Brain pericyte (primary cell): ENCODE data around the gene LAMTOR3.

Experiments
- DNase-seq: peaks from one replicate; pipeline ENCODE4 v3.0.0-alpha.2; 2012; ENCODE audit warnings: low read depth, low spot score

The LAMTOR3 gene

DNA sequence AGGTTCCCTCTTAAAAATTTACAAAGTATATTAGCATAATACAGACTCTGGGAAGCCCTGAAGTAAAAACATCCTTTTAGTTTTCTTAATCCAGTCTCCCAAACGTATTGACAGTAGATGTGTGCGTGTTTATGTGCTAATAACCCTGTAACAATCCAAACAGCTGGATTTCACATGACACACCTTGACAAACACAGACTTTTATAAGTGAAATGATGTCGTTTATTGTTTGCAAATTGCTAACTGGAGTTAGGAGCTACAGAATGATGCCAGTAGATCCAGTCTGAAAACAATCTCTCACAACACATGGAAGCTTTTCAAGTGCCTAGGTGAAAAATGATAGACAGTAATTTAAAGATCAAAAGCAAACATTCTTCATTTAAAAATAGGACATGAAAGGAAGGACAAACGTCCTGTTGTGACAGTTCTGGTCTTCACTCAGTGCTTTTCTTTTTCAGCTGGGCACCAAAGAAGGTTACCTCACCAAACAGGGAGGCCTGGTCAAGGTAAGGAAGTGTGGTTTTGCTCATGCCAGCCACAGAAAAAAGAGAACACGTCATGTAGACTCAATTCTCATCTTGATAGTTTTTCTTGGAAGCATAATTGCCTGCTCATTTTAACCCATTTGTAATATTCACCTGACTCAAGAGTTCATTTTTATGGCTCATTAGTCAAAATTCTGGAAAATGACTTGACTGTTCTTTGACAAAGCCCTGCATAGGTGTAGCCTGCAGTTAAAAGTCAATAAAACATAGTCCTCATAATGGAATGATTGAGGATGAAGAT, 32.9 kb downstream of the LAMTOR3 start:
- no peak for DNase-seq

GRCh38 chr4:99860521-99860920, 33.7 kb downstream of the LAMTOR3 start:
- no peak for DNase-seq

GRCh38 chr4:99859618-99860017, 34.6 kb downstream of the LAMTOR3 start:
- no peak for DNase-seq

DNA sequence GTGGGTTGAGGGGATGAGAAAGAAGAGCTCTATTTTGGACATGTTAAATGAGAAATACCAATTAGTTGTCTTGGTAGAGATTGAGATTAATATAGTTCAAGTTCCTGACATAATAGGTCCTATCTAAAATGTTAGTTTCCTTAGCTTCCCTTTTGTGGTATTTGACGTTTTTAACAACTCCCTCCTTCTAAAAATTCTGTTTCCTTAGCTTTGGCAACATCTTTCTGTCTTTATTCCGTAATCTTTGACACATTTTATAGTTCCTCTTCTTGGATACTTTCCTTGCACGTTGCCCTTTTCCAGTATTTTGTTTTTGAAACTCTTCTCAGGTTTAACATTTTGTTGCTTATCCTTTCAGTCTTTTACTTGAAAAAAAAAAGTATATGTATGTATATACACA, 36.9 kb downstream of the LAMTOR3 start:
- DNase-seq: no peak

DNA sequence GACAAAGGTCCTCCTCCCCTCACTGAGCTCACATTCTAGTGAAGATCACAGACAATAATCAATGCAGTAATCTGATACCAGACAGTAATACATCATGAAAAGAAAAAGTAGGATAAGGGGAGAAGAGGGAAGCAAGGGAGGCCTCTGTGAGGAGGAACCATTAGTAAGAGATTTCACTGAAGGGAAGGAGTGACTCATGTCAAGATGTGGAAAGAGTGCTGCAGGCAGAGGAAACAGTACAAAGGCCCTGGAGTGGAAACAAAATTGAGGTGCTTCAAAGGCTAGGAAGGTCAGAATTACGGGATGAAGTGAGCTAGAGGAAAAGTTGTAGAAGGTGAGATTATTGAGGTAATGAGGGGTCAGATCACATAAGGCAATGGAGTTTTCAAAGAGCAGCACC, 38.1 kb downstream of the LAMTOR3 start:
- no peak for DNase-seq

GRCh38 chr4:99855678-99856077, 38.5 kb downstream of the LAMTOR3 start:
- DNase-seq: no peak

GRCh38 chr4:99853999-99854398, 40.2 kb downstream of the LAMTOR3 start:
- no peak for DNase-seq

DNA sequence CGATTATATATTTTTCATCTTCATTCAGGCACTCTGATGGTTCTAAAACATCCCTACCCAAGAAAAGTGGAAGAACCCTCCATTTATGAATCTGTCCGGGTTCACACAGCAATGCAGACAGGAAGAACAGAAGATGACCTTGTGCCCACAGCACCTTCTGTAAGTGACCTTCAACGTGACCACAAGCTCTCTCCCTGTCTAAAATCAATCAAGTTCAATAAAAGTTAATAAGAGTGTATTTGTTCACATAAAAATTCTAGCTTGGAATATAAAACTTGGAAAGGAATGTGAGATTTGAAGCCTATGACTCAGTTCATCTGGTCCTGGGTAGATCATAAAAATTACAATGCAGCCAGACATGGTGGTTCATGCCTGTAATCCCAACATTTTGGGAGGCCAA, 41.0 kb downstream of the LAMTOR3 start:
- no peak for DNase-seq

DNA sequence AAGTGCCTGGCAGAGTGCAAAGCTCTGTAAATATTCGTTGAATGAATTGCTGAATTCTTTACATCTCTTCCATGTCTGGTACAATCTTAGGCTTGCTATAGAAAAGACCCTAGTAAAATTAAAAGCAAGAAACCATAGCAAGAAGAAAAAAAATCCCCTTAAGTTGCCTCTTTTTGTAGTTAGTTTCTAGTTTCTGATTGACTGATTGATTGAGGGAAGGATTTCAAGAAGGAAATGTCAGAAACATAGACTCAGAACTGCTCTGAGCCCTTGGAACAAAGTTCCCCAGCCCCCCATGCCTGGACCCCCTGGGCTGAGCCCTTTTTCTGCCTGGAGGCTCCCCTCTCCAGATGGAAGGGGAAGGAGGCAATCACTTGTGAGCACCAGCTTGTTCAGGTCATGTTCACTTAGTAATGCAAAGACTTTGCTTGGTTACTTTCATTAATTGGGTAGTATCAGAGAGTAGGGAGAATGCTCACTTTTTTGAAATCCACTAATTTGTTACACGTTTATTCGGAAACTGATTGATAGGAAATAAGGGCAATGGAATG, 42.0 kb downstream of the LAMTOR3 start:
- DNase-seq: no peak

DNA sequence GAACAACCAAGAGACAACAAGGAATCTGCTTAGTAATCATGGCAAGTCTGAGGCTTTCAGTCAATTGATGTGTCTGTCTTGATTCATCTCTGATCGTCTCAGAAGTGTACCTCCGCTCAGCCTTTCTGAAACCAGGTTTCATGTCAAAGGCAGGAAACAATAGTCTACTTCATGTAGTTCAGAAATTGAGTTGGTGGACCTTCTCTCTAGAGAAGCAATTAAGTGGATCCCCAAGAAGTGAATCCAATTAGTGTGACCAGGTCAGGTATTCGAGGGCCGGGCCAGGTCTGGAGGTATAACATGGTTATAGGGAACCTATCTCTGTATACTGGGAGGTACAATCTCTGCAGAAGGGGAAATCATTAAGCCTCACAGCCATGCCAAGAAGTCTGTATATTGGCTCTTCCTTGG, 45.6 kb downstream of the LAMTOR3 start:
- DNase-seq: no peak

DNA sequence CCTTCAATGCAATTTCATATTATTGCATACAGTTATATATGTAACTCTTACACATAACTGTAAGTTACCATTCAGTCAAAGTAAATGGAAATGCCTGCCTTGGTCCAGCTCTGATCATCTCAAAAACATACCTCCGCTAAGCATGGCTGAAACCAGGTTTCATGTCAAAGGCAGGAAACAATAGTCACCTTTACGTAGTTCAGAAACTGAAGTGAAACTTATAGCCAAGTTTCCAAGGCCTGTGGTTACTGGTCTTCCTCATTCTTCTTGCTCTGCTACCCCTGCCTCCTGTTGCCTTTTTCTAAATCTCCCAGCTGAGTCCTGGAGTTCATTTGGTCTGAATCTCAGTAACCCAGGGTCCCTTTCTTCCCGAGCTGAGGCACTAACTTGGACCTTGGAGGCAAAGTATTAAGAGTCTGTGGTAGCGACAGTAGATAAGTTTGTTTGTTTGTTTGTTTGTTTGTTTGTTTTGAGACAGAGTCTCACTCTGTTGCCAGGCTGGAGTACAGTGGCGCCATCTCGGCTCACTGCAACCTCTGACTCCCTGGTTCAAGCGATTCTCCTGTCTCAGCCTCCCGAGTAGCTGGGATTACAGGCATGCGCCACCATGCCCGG, 46.8 kb downstream of the LAMTOR3 start:
- no peak for DNase-seq

DNA sequence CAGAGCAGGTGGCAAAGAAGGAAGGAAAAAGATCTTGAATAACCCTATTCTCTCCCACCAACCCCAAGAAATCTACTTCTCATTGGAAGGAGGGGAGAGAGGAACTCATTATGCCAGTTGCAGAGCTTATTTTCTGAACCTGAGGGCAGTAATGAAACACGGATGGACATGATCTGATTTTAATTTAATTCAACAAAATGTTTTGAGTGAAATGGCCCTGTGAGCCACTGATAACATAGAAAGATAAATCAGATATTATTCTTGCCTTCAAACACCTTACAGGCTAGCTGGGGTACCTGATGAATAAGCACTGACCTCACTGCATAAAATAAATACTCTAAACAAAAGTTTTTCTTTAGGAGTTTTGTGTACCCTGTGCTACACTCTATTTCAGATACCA, 47.3 kb downstream of the LAMTOR3 start:
- DNase-seq: no peak

DNA sequence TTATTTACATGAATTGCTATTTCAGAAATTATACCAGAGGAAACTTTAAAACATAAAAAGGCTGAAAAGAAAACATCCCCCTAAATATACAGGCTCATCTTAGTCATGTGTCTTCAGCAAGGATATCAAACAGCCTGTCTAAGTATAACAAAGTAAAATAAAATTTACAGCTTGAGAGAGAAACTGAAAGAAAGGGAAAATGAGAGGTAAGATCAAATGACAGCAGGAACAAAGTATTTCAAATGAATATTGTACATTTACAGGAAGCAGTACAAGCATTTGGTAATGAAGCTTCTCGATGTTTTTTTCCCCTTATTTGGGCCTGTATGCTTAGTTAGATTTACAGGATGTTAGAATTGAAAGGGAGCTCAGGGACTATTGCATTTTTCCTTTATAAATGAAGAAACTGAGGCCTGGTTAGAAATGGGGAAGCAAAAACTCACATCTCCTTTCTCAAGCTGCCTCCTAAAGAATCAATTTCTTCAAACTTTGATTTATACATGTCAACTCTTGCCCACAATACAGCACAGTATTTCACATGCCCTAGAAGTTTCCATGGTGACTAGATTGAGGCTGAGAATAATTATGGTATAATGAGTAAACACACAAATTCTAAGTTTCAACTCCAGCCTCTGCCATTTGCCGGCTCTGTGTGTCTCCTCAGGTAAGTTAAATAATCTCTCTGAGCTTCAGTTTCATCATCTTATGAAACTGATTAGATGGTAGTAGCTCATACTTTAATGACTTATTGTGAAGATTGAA, 48.3 kb downstream of the LAMTOR3 start:
- DNase-seq: no peak

GRCh38 chr4:99845179-99845578, 49.0 kb downstream of the LAMTOR3 start:
- no peak for DNase-seq

- DNase-seq: no peak
Measured at GRCh38 chr4:99844048-99844447, 50.2 kb downstream of the LAMTOR3 start.

GRCh38 chr4:99843413-99843812, 50.8 kb downstream of the LAMTOR3 start:
- DNase-seq: no peak

DNA sequence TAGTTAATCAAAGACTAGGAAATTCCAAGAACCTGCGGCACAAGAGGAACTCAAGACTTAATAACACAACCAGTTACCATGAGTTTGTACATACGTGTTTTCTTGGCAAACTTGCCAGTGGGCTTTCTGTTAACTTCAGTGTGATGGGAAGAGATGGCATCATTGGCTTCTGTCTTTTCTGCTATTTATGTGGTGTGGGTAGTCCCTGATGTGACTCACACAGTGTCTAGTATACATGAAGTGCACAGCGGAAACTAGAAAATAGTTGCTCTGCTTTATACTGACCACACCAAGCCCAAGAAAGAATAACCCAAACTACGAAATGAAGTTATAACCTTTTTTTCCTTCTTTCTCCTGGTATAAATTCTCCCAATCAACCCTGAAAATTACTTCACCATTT, 53.1 kb downstream of the LAMTOR3 start:
- DNase-seq: no peak

GRCh38 chr4:99838927-99839326, 55.3 kb downstream of the LAMTOR3 start:
- DNase-seq: no peak

DNA sequence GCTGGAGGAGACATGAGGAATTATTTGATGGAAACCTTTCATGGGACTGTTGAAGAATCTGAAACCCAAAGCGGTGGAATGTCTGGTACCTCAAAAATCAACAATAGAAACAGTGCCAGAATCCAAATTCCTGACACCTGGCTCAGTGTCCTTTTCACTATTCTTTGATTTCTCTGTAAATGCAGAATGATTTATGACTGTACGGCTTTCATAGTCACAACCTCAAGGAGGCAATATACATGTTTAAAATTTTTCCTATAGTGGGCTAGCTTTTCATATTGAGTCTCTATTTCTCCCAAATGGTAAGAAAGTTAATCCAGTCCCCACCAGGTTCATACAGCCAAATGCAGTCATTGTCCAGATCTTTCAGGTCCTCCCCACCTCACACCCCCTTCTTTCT, 58.3 kb downstream of the LAMTOR3 start:
- DNase-seq: no peak

- DNase-seq: no peak
Measured at GRCh38 chr4:99834569-99834968, 59.7 kb downstream of the LAMTOR3 start.

DNA sequence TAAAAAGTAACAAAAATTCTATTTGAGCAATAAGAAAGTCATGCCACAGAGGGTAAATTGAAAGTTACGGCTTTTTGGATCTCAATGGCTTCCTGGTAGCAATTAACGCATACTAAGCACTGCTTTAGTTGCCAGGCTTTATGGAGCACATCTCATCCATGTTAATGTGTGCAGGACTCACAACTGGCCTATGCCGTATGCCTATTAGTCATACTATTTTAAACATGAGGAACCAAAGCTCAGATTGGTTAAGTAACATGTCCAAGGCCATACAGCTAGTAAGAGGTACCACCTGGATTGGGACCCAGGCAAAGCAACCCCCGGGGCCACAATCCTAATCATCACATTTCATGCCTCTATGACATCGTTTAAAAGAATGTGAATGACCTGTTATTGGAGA, 60.5 kb downstream of the LAMTOR3 start:
- no peak for DNase-seq

- DNase-seq: no peak
Measured at GRCh38 chr4:99832758-99833157, 61.5 kb downstream of the LAMTOR3 start.
